Middle frontal gyrus (tissue), 1 donor: ENCODE measurements around the gene CHIC2.
"Not testable (repeated sequence)": the region's sequence is repeated elsewhere in the genome, so short reads cannot be mapped to it uniquely, and the experiment has no call there.

Experiments
- DNase-seq: peaks from one replicate; pipeline ENCODE4 v3.0.0-alpha.2; 2015; ENCODE audit warnings: low spot score; ENCODE audit errors: extremely low spot score

The CHIC2 gene

DNA sequence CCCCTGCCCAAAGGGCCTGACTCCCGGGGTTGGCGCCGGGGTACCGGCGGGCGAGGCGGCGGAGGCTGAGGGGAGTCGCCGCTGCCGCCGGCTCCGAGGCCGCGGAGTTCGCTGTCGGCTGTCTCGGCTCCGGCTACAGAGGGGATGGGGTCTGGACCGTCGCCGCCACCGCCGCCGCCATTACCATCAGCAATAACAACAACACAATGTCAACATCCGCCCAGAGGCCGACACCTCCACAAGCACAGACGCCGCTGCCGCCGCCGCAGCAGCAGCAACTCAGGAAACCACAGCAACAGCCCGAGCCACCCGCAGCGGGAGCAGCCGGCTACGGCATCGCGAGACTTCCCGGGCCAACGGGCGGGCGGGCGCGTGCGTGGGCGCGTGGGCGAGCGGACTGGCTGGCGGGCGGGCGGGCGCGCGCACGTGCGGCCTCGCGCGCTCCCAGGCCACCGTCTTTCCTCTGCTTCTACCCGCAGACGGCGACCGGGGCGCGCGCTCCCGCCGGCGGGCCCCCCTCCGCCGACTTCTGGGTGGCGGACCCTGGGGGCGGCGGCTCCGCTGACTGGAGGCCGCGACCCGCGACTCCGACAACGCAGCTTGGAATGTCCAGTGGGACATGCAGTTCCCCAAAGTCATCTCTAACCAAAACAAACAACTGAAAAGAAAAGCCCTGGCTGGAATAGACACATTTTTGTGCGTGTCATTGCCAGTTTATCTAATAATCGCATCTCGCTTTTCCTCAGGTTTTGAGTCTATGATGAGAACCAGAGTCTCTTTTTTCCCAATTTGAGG, at the start of gene CHIC2:
Gene CHIC2, minus strand, starts transcription at position 289 of the 795 bp plus-strand sequence. CDS start 305 bp downstream, outside the sequence.
- DNase-seq = peak; percentile 85

DNA sequence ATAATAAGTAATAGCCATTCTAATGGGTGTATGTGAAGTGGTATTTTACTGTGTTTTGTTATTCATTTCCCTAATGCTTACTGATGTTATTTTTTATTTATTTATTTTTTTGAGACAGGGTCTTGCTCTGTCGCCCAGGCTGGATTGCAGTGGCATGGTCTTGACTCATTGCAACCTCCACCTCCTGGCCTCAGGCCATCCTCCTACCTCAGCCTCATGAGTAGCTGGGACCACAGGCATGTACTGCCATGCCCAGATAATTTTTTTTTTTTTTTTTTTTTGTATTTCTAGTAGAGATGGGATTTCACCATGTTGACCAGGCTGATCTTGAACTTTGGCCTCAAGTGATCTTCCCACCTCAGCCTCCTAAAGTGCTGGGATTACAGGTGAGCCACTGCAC, 48.8 kb upstream of the CHIC2 start:
- DNase-seq = not testable (repeated sequence)

DNA sequence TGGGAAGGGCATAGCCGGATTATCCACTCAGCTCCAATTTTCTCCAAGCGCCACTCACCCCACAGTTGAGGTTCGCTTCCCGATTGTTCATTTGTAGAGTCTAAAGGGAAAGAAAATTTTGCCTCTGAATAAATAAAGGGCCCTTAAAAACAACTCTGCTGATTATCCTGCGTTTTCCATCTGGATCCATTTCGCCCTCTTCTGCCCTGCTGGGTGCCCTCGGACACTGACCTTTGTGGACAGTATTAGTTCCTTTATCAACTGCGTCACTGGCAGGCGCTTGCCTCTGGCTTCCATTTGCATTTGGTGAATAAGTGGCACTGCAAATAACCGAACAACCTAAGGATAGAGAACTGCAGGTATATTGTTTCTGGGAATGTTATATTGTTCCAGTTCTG, 45.6 kb upstream of the CHIC2 start:
- DNase-seq = no peak

DNA sequence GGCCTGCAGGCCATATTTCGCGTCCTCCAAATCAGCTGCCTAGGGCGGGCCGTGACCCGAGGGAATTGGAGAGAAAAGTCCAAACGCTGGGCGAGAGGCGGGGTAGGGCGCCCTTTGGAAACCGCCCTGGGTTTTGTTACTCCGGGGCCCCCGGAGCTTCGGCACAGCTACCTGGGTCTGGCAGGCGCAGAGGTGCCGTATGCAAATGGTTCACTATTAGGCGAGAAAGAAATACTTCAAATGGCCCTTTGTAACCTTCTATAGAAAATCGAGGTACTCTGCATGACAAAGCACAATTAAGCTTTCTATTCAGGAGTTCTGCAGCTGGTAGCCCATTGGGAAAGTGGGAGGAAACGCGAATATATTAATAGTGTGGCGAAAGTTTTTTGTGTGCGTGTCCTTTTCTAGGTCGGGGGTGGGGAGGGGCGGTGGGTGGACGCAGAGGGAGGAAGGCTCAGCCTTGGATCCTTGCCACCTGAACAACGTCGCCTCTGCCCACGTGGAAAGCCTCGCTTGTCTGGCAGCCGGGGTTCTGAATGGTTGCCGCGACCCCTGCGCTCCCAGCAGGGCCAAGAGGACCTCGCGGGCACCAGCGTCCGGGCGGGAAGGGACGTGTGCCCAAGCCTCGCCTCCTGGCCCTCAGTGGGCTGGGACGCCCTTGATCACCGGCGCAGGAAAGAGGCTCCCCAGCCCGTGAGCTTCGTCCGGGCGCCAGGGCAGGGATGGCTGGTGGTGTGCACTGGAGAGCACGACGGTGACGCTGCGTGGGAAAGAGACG, 45.0 kb upstream of the CHIC2 start:
- DNase-seq = no peak

DNA sequence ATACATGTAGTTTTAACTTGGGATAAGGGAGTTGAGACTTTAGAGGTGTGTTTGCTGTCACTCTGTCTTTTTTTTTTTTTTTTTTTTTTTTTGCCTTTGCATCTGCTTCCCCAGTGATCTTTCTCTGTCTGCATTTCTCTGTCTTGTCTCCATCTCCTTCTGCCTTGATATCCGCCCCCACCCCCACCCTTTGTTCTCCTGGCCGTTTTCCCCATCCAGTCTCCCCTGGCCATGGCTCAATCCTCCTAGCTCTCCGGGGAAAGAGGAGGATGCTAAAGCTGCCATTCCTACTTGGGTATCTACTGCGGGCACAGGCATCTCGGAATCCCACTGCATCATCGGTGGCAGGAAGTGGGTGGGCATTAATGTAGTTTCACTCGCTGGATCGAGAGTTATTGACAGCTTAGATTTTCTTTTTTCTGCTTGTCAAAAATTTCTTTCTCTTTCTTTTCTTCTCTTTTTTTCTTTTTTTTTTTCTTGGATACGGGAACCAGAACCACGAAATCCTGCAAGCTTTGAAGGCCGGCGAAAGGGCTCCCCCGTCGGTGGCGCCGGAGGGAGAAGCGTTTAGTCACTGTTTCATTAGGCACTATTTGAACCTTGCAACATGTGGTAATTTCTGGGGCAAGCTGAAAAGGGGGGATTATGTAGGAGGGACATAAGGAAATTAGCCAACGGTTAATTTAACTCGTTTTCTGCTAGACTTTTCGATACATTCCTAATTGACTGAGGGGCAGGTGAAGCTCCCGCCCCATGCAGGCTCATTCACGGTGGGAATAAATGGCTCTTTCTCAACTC, 43.7 kb upstream of the CHIC2 start:
- no peak for DNase-seq

DNA sequence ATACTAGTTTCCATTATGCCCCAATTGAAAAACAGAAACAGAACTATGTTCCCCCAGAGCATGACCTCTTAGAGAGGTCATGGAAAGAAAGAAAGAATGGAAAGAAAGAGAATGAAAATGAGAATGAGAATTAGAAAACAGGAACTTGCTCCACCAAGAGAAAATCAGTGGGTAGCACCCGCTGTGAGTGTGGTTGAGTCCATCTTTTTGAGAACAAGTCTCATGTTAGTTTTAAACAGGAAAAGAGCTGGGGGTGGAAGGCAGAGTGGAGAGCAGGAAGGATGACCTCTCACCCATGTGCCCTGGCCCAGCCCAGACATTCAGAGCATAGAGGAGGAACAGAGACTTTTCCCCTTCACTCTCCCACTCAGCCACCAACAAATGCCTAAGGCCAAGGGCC, 40.5 kb upstream of the CHIC2 start:
- no peak for DNase-seq

DNA sequence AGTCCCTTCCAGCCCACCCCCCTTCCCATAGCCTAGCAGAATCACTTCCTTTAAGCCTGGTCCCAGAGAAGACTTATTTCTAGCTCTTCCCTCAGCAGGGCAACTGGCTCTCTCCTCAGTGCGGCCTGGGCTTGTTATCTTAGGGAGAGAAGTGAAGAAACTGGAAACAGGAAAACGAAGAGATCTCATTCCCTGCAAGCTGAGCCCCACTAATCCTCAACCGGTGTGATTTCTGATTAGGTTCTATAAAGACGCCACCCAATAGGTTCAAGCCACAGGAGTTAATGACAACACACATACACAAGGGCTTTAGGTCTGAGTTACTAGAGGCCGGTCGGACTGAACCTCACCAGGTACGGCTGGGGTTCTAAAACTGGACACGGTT, 38.8 kb upstream of the CHIC2 start:
- no peak for DNase-seq

DNA sequence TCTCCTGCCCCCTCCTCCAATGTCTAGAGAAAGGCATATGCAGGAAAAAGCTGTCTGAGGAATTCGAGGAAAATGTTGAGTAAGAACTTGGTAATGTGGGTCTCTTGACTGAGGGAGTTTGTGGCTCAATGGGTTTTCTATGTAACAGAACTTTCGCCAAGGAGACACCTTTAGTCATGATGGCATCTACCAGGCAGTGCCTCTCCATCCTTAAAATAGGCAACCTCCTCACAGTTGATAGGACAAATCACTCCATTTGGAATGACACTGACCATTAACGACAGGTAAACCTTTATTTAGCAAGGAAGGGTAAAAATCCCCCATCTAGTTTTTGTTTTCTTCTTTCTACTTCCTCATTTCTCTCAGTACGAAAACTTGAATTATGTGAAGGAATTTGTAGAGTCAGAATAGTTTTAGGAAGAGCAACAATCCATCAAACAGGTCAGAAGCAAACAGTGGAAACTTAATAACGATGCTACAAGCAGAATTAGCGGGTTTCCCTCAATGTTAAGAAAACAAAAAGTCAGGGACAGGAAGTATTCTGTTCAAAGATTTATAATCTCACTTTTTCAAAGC, 38.2 kb upstream of the CHIC2 start:
- DNase-seq = no peak

DNA sequence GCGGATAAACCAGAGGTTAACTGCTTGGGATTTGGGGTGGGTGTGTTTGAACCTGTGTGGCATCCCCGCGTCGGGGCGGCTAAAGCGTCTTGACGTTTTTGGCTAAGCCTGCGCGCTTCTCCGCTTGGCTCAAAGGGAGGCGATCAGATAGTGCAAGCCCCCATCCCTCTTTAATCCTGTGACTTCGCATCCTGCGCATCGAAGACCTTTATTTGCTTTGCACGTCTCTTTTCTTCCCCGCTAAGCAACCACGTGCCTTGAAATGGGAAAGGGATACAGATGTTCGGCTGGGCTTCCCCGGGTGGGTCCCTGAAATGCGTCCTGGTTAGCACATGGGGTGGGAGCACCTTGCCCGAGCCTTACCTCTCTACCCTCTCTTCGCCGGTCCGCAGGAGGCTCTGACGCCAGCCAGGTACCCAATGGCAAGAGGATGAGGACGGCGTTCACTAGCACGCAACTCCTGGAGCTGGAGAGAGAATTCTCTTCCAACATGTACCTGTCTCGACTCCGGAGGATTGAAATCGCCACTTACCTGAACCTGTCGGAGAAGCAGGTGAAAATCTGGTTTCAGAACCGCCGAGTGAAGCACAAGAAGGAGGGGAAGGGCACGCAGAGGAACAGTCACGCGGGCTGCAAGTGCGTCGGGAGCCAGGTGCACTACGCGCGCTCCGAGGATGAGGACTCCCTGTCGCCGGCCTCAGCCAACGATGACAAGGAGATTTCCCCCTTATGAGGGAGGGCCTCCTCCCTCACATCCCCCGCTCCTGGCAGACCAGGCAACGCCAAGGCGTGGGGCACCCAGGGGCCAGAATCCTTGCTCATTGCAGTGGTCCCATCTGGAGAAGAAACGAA, 37.0 kb upstream of the CHIC2 start:
- no peak for DNase-seq

DNA sequence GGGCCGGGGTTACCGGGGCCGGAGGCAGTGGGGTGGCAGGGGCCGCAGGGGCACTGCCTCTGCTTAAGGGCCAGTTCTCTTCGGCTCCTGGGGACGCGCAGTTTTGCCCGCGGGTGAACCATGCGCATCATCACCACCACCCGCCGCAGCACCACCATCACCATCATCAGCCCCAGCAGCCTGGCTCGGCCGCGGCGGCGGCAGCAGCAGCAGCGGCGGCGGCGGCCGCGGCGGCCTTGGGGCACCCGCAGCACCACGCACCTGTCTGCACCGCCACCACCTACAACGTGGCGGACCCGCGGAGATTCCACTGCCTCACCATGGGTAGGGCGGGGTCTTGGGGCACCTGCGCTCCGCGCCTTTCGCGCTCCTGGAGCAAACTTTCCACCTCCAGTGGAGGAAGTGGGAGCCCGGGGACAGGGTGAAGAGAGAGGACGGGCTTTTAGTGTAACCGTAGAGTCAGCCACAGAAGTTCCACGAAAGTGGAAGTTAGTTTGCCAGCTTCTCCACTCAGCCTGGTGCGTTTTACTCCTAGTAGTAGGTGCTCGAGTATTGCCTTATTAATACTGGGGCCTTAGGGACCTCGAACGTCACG, 36.3 kb upstream of the CHIC2 start:
- DNase-seq = no peak

DNA sequence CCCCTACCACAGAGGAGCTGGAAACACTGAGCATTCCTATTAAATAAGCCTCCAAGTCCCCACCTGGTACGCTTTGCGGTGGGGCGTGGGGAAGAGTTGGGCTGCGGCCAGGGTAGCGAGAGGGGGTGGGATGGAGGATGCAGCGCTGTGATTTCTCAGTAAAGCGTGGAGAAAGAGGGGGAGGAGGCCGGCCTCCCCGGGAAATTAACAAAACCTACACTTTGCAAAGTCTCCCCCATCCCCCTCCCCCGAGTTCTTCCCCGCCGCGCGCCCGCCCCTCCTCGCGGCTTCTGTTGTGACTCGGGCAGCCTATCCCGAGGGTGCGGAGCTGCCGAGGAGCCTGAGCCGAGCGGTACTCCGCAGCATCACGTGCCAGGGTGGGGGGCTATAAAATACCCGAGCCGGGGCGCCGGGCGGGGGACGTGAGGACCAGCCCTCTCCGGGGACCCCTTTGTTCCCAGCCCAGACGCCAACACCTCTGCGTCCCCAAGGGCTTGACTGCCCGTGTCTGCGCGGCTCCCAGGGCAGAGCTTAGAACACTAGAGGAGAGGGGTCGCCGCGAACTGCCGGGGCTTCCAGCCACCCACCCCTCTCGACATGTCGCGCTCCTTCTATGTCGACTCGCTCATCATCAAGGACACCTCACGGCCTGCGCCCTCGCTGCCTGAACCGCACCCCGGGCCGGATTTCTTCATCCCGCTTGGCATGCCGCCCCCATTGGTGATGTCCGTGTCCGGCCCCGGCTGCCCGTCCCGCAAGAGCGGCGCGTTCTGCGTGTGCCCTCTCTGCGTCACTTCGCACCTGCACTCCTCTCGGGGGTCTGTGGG, 35.6 kb upstream of the CHIC2 start, which contains the start of gene GSX2:
Gene GSX2, plus strand, starts transcription at position 416 of the 827 bp plus-strand sequence. Its CDS starts 182 bp downstream, at position 598.
- DNase-seq = no peak

DNA sequence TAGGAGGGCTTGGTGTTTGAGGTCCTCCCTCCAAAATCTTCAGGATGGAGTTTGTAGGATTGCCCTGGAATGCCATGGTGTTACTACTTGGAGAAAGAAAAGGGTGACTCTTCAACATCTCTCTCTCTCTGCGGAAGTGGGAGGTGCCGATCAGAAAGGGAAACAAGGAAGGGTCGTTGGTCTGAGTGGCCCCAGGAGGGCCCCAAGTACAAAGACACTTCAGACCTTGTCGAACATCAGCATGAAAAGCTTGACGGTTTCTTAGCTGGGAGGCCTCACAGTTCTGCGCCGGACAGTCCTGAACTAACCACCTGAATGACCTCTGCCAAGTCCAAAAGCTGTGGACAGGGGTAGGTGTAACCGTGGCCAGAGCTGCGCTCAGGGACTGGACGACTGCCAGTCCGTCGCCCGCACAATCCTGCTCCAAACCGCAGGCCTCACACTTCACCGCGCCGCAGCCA, 34.9 kb upstream of the CHIC2 start:
- DNase-seq = no peak

DNA sequence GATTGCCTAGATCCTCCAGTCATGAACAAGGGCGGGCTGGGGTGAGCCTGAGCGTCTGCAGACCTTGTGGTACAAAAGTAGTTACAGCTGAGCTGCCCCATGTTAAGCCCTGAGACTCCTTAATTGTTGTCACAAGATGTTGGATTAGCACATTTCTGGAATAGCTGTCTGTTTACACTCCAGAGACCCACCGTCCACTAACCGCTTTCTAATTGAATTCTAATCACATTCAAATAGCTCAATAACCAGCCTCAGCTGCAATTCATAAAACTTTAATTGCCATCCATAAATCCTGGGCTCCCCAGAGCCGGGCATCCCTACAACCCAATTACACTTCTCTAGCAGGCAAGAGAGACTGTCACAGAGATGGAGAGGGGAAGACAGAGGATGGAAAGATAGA, 34.0 kb upstream of the CHIC2 start:
- DNase-seq = no peak

DNA sequence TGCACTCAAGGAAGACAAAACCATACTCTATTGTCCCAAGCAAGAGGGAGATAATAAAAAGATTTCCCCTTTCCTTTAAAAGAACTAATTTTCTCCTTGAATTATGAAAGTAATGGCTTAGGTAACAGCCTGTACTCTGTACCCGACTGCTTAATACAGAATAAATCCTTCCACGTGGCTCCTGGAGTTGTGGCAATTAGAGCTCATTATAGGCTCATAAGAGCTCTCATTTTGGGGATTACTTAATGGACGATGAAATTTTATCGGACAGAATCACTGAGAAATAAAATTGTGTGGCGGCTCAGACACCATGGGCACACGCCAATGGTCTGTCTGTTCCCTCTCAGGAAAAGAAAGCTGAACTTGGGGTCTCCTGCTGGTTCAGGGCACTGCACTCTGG, 32.7 kb upstream of the CHIC2 start:
- DNase-seq = no peak

DNA sequence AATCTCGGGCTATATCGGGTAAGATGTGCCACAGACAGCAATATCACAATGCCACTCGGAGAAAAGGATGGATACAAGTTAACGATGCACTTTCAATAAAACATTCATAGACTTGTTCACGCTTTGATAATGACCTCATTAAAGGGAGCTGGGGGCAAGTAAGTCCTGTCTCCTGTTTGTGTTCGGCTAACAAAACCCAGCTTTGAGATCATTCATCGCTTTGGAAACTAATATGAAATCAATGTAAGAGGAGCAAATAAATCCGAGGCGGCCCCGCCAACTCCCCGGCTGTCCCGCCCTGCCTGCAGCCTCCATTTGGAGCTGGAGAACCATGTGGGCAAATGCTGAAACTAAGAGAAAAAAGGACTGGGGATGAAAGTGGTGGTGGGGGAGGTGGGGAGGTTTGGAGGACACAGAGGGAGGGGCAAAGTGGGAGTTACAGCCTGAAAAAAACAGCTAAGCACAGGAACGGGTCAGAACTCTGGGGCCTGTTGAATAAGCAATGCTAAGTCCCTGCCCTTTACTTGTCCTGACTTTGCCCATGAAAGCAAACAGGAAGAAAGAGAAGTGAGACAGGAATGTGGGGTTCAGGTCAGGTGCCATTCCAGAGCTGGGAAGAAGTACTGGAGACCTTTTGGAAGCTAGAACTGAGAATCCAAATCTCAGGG, 32.0 kb upstream of the CHIC2 start:
- no peak for DNase-seq

DNA sequence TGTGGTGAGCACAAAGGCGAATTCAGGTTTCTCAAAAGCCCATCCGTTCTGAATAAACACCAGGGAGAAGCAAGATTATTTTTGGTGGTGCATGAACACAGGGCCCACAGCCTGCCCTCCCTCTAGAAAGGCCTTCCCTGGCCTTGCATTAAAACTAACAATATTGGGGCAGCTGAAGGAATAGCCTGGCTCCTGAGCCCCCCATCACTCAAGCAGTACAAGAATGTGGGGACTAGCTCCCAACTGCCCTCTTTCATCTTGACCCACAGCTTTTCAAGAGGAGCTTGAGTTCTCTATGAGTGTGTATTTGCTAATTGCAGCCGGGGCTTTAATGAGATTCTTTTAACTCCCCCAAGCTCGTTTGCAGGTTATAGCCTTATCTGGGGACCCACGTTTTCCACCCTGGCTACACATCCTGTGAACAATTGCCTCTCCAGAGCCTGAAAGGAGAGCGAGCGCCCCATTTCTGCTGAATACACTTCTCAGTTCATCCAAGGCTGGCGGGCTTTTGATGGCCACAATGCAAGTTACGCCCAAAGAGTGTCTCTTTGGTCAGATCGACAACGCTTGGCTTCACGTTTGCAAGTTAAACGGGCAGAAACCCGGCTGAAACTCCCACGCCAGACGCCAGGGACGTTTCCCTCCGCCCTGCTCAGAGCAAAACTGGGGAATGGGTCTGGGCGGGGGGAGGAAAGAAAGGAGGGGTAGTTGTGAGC, 30.9 kb upstream of the CHIC2 start:
- no peak for DNase-seq

DNA sequence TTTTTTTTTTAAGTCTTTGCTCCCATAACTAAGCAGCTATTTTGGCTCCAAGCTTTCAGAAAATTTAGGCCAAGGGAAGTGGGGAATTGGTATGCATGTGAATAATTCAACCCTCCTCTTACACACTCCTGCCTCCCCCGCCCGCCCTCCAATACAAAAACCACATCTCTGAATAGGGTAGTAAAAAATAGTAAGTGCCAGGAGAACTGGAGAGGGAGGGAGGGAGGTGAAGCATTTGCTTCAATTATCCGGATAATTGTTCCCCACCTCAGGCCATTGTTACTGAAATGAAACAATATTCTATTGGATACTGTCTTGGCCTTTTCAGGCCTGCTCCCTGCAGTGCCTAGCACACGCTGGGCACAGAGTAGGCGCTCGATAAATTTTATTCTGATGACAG, 30.0 kb upstream of the CHIC2 start:
- DNase-seq = no peak
